Effector memory CD4-positive, alpha-beta T cell (primary cell): Measurements from ENCODE around the gene ZNF716.
"Not testable (repeated sequence)": the region's sequence is repeated elsewhere in the genome, so short reads cannot be mapped to it uniquely, and the experiment has no call there.

Experiments
- DNase-seq, 3 donors: peaks; one replicate each; pipeline ENCODE4 v3.0.0-alpha.2; 2020
- H3K27ac ChIP-seq: 2 replicates; pipeline ENCODE4 v1.7.0; 2013; ENCODE audit warnings: mild to moderate bottlenecking, low read length, moderate library complexity; ENCODE audit not compliant: insufficient read depth, poor library complexity, severe bottlenecking
- H3K27me3 ChIP-seq: replicated peaks from 2 replicates; pipeline ENCODE4 v1.7.0; 2013; ENCODE audit warnings: mild to moderate bottlenecking, low read length; ENCODE audit not compliant: insufficient read depth, control insufficient read depth, poor library complexity, severe bottlenecking
- H3K36me3 ChIP-seq: 2 replicates; pipeline ENCODE4 v1.7.0; 2013; ENCODE audit warnings: mild to moderate bottlenecking, low read length, moderate library complexity; ENCODE audit not compliant: control insufficient read depth, insufficient read depth
- H3K4me1 ChIP-seq: 2 replicates; pipeline ENCODE4 v1.7.0; 2013; ENCODE audit warnings: low read length, mild to moderate bottlenecking; ENCODE audit not compliant: control insufficient read depth, insufficient read depth, poor library complexity, severe bottlenecking
- H3K4me3 ChIP-seq: 2 replicates; pipeline ENCODE4 v1.7.0; 2013; ENCODE audit warnings: low read length, low read depth, mild to moderate bottlenecking; ENCODE audit not compliant: insufficient read depth, poor library complexity, severe bottlenecking
- H3K9me3 ChIP-seq: 2 replicates; pipeline ENCODE4 v1.7.0; 2013; ENCODE audit warnings: mild to moderate bottlenecking, low read length, moderate library complexity; ENCODE audit not compliant: control insufficient read depth
- total RNA-seq, 3 donors: gene quantifications; one replicate each; lab custom pipeline; 2026; lab: John Stamatoyannopoulos, UW

ZNF716 gene
- total RNA-seq = 0 reads per million in 3 donors

GRCh38 chr7:57449904-57450303 lies at the start of gene ZNF716:
ZNF716 (plus strand) TSS chr7:57450177; CDS start chr7:57450289, 112 bp downstream.
- no peak within 1 kb of the TSS for H3K27ac ChIP-seq
- H3K36me3 ChIP-seq = no peaks in the 10 kb centered on the region
- H3K4me1 ChIP-seq = no peaks in the 10 kb centered on the region
- no peaks in the 10 kb centered on the region for H3K27me3 ChIP-seq
- DNase-seq = no peak
- peaks cover 3% of the 10 kb centered on the region for H3K9me3 ChIP-seq
- no peak within 1 kb of the TSS for H3K4me3 ChIP-seq

DNA sequence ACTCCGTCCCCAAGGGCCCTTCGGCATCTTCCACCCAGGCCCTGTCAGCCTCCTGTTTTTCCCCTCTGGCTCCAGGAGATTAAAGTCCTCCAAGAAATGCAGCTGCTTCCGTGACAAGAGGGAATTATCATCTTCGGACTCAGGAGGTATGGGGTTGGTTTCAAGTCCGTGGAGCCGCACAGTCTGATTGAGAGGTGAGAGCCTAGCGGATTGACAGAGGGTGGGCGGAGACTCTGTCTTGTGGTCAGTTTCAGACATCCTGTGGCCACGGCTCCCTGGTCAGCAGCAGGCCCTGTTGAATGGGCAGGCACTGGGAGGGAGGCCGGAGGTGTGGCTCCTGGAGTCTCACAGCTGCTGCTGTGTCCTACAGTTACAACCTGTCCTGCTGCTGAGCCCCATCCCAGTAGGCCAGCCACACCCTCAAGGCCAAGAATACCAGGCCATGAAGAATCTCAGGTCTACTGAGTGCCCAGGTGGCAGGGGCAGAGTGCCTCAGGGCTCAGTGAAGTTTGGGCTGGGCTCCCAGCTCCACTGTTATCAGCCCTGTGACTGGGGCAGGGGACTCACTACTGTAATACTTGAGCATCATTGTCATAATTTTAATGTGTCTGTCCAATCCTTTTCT lies 49.3 kb upstream of the ZNF716 start:
- no peak overlapping the region for H3K4me3 ChIP-seq
- no peaks in the 10 kb centered on the region for H3K4me1 ChIP-seq
- H3K27ac ChIP-seq = no peak overlapping the region
- H3K9me3 ChIP-seq = peaks cover 8% of the 10 kb centered on the region
- H3K27me3 ChIP-seq = no peaks in the 10 kb centered on the region
- DNase-seq = no peak
- H3K36me3 ChIP-seq = no peaks in the 10 kb centered on the region

- H3K4me3 ChIP-seq, H3K36me3 ChIP-seq, H3K4me1 ChIP-seq, H3K27ac ChIP-seq, H3K27me3 ChIP-seq, H3K9me3 ChIP-seq, DNase-seq: not testable (repeated sequence)
Observed at GRCh38 chr7:57403051-57403450, 46.9 kb upstream of the ZNF716 start.

GRCh38 chr7:57403601-57404342 lies 46.2 kb upstream of the ZNF716 start:
- H3K9me3 ChIP-seq = peaks cover 7% of the 10 kb centered on the region
- H3K4me3 ChIP-seq = no peak overlapping the region
- no peak overlapping the region for H3K27ac ChIP-seq
- no peaks in the 10 kb centered on the region for H3K27me3 ChIP-seq
- H3K36me3 ChIP-seq = no peaks in the 10 kb centered on the region
- no peaks in the 10 kb centered on the region for H3K4me1 ChIP-seq
- no peak for DNase-seq

DNA sequence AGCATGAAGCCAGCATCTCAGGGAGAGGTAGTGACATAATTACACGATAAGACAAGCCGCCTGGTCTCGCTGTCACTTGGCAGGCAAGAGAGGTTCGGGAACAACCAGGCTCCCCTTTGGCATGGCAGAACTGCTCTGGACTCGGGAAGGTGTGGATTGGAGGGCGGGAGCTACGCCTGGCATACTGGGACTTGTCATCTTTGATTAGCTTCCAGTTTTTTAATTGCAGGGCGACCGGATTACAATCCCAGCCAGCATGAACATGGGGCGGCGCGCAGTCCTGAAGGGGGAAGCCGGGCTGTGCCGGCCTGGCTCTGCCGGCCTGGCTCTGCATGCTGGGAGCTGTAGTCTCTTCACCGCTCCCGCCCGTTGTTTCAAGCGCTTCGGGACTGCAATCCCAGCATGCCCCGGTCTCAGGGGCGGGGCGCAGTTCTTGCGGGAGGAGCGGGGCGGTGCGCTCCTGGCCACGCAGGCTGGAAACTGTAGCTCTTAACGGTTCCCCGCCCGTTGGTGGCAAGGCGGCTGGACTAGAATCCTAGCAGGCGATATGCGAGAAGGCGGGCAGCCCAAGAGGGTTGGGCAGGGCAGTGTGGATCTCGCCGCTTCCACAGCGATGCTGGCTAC lies 45.5 kb upstream of the ZNF716 start:
- Histone ChIP-seq H3K36me3 (no peaks in the 10 kb centered on the region), H3K4me1 (no peaks in the 10 kb centered on the region), H3K27me3 (no peaks in the 10 kb centered on the region), H3K27ac (no peak overlapping the region), H3K9me3 (peaks cover 4% of the 10 kb centered on the region), H3K4me3 (no peak overlapping the region)
- no peak for DNase-seq

GRCh38 chr7:57404967-57405421 lies 45.0 kb upstream of the ZNF716 start:
- Histone ChIP-seq H3K27ac (no peak overlapping the region), H3K36me3 (no peaks in the 10 kb centered on the region), H3K27me3 (no peaks in the 10 kb centered on the region), H3K9me3 (peaks cover 4% of the 10 kb centered on the region), H3K4me1 (no peaks in the 10 kb centered on the region), H3K4me3 (no peak overlapping the region)
- DNase-seq = no peak

- Histone ChIP-seq H3K4me1 (no peaks in the 10 kb centered on the region), H3K27me3 (no peaks in the 10 kb centered on the region), H3K27ac (no peak overlapping the region), H3K9me3 (no peaks in the 10 kb centered on the region), H3K36me3 (no peaks in the 10 kb centered on the region), H3K4me3 (no peak overlapping the region)
- no peak for DNase-seq
Observed at GRCh38 chr7:57407125-57407524, 42.9 kb upstream of the ZNF716 start.

DNA sequence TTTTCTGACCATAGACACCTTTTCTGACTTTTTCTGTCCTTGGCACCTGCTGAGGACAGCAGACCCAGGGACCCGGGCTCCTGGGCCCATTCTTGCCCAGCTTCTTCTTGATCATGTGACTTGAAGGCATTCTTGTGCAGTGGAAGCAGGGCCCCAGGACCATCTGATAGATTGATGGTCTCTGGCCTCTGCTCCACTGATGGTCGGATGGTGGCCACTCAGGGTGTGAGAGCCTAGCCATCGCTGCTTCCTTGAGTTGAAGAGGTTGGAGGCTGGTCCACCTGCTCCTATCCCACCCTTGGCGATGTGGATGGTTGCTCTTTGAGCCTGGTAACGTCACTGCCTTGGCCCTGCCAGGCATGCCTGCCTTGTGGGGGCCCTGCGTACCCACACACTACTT lies 37.8 kb upstream of the ZNF716 start:
- no peaks in the 10 kb centered on the region for H3K4me1 ChIP-seq
- H3K36me3 ChIP-seq = no peaks in the 10 kb centered on the region
- H3K4me3 ChIP-seq = no peak overlapping the region
- no peak for DNase-seq
- H3K27ac ChIP-seq = no peak overlapping the region
- H3K9me3 ChIP-seq = no peaks in the 10 kb centered on the region
- no peaks in the 10 kb centered on the region for H3K27me3 ChIP-seq

- Histone ChIP-seq H3K4me1 (no peaks in the 10 kb centered on the region), H3K36me3 (no peaks in the 10 kb centered on the region), H3K4me3 (no peak overlapping the region), H3K27ac (no peak overlapping the region), H3K9me3 (no peaks in the 10 kb centered on the region), H3K27me3 (no peaks in the 10 kb centered on the region)
- no peak for DNase-seq
Observed at GRCh38 chr7:57412618-57413017, 37.4 kb upstream of the ZNF716 start.
